Suprapubic skin (tissue), 4 donors: Measurements from ENCODE around the gene USH1C.

Source experiments
- EP300 ChIP-seq: sonication (generic); formaldehyde crosslinking; IDR thresholded peaks from one replicate; pipeline ENCODE4 v1.6.1; 2017; ENCODE audit warnings: antibody characterized with exemption
- POLR2A ChIP-seq, 2 donors: fragments of 450-650 bp; IDR thresholded peaks; one replicate each; pipeline ENCODE4 v1.6.1; 2017; ENCODE audit warnings: antibody characterized with exemption in 2 of 2, mild to moderate bottlenecking in 2 of 2, moderate library complexity in 2 of 2
- POLR2AphosphoS5 ChIP-seq, 3 donors: sonication (generic); formaldehyde crosslinking; IDR thresholded peaks; one replicate each; pipeline ENCODE4 v1.6.1; 2017; ENCODE audit warnings: antibody characterized with exemption in 3 of 3
- TF ChIP-seq, protein P1 (sequence below), 2 donors: fragments of 200-600 bp in 1 of 2; fragments of 450-650 bp in 1 of 2; sonication (generic) in 1 of 2; IDR thresholded peaks; one replicate each; pipeline ENCODE4 v1.5.1; 2016 to 2019; ENCODE audit warnings: antibody characterized with exemption in 2 of 2, mild to moderate bottlenecking in 1 of 2, moderate library complexity in 1 of 2

DNA sequence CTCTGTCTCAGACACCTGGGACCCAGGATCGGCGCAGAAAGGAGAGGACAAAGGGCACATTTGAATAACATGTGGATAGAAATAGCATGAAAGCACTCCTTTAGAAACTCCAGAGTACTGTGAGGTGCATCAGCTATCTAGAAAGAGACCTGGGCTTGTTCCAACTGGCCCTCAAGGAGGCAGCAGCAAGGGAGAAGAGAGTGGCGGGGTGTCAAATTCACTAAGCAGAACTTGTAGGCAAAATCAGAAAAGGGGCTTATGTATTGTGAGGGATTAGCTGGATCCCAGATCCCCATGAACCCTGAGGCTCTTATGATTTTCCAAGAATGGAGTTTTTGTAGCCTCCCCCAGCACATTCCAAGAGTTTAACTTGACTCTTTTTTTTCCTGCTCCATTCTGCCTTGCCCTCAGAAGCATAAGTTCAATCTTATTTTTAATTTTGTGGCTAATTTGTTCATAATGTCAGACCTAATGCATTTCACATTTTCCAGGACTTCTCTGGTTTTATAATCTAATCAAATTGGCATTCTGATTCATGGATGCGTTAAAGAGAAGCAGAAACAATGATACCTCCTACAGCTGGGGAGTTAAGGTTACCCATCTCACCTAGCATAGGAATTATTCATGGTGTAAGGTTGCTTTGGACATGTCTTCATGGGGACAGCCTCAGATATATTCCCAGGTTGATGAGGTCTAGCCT is 33.6 kb downstream of the USH1C start:
- TF ChIP-seq, protein P1, sequence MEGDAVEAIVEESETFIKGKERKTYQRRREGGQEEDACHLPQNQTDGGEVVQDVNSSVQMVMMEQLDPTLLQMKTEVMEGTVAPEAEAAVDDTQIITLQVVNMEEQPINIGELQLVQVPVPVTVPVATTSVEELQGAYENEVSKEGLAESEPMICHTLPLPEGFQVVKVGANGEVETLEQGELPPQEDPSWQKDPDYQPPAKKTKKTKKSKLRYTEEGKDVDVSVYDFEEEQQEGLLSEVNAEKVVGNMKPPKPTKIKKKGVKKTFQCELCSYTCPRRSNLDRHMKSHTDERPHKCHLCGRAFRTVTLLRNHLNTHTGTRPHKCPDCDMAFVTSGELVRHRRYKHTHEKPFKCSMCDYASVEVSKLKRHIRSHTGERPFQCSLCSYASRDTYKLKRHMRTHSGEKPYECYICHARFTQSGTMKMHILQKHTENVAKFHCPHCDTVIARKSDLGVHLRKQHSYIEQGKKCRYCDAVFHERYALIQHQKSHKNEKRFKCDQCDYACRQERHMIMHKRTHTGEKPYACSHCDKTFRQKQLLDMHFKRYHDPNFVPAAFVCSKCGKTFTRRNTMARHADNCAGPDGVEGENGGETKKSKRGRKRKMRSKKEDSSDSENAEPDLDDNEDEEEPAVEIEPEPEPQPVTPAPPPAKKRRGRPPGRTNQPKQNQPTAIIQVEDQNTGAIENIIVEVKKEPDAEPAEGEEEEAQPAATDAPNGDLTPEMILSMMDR (IDR thresholded peaks at IDR 0.05) = no peak
- TF ChIP-seq POLR2A (IDR thresholded peaks at IDR 0.05) (no peak), EP300 (no peak), POLR2AphosphoS5 (IDR thresholded peaks at IDR 0.05) (no peak)
